Gastrocnemius medialis (tissue), 4 donors: ENCODE measurements around the gene CNPPD1. TPM values are rescaled to one million over a fixed set of nuclear protein-coding genes. Genes with fewer than 3 reads are reported as not detected.

Experiments used
- ATAC-seq, 2 donors: fragments of 150-250 bp; one replicate each; pipeline ENCODE4 v1.9.1; 2016
- DNase-seq, 2 donors: peaks; one replicate each; pipeline ENCODE4 v3.0.0-alpha.2; 2019
- H3K27ac ChIP-seq, 4 donors: fragments of 200-600 bp; sonication (generic); 1 replicate in 1 of 4; 2 replicates in 3 of 4; pipeline ENCODE4 v1.5.1; 2016 to 2018; ENCODE audit warnings: mild to moderate bottlenecking in 2 of 4, moderate library complexity in 1 of 4
- H3K27me3 ChIP-seq, 3 donors: fragments of 200-600 bp; sonication (generic) in 2 of 3; 1 replicate in 1 of 3; 2 replicates in 2 of 3; pipeline versions ENCODE4 v1.5.1 to v1.6.0; 2016 to 2019; ENCODE audit warnings: mild to moderate bottlenecking in 1 of 3, moderate library complexity in 1 of 3
- H3K36me3 ChIP-seq, 2 donors: fragments of 200-600 bp; sonication (generic) in 1 of 2; one replicate each; pipeline ENCODE4 v1.5.1; 2017 to 2018
- H3K4me1 ChIP-seq, 2 donors: fragments of 200-600 bp; sonication (generic) in 1 of 2; one replicate each; pipeline ENCODE4 v1.5.1; 2016 to 2017; ENCODE audit warnings: mild to moderate bottlenecking in 2 of 2
- H3K4me3 ChIP-seq, 4 donors: fragments of 200-600 bp; sonication (generic) in 3 of 4; 1 replicate in 1 of 4; 2 replicates in 3 of 4; pipeline ENCODE4 v1.5.1; 2016 to 2019; ENCODE audit warnings: mild to moderate bottlenecking in 2 of 4
- H3K9me3 ChIP-seq, 3 donors: fragments of 200-600 bp; sonication (generic) in 2 of 3; 1 replicate in 1 of 3; 2 replicates in 2 of 3; pipeline ENCODE4 v1.5.1; 2016 to 2019
- POLR2A ChIP-seq, 2 donors: fragments of 450-650 bp; IDR thresholded peaks; one replicate each; pipeline ENCODE4 v1.6.1; 2017; ENCODE audit warnings: antibody characterized with exemption in 2 of 2, mild to moderate bottlenecking in 2 of 2, moderate library complexity in 2 of 2
- in situ Hi-C, 4 donors: fragments of 200-750 bp; cut with MboI; loops; one replicate each; pipeline versions ENCODE4 v1.15.0 to v1.8.0; 2017; ENCODE audit warnings: low sequenced_read_pairs in 4 of 4
- intact Hi-C: fragments of 100-400 bp; cut with DNase I; formaldehyde crosslinking; loops from one replicate; pipeline ENCODE4 v1.15.1; 2023; ENCODE audit warnings: low total_unique reads
- total RNA-seq, 4 donors: library from RNA; depleted of rRNA; stranded (reverse); fragments of >200 nt; gene quantifications; one replicate each; pipeline versions ENCODE4 v1.1.0 to v1.2.3, GENCODE V29; 2016
- TF ChIP-seq, protein P1 (sequence below), 5 experiments: fragments of 450-650 bp in 3 of 5; fragments of 200-600 bp in 2 of 5; sonication (generic) in 2 of 5; IDR thresholded peaks in 4 of 5; conservative IDR thresholded peaks in 1 of 5; 1 replicate in 4 of 5; 2 replicates in 1 of 5; pipeline ENCODE4 v1.5.1; 2016 to 2019; ENCODE audit warnings: antibody characterized with exemption in 5 of 5, mild to moderate bottlenecking in 3 of 5, moderate library complexity in 3 of 5

CNPPD1 gene
- total RNA-seq, 4 donors from 2014 or later: 53.5 to 114 (median 55.9) TPM

DNA sequence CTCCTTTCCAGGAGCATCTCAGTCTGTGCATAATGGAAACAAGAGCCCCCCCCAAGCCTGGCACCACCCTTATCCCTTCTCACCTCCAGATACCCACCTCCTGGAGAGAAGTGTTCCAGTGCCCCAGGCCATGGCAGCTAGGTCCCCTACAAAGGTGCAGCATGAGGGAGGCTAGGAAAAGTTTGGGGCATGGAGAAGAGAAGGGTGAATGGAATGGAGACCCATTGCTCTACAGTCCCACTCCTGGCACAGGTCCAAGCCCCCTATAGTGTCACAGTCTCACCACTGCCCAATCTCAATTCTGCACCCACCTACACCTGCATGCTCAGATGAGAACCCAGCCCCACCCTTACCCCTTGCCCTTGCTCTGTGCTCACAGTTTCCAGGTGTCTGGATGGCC is 7.8 kb downstream of the CNPPD1 start:
- intact Hi-C loops: loop anchor here (10.0 kb wide), 1 partner anchor 326 kb away; the partner anchor contains the start of gene GMPPA
- Histone ChIP-seq H3K9me3 (no peaks in the 10 kb centered on the region), H3K27ac (no peak overlapping the region), H3K4me1 (peaks cover 6 to 10% of the 10 kb centered on the region in 2 donors), H3K27me3 (no peaks in the 10 kb centered on the region), H3K36me3 (peaks cover 0 to 21% of the 10 kb centered on the region in 2 donors), H3K4me3 (no peak overlapping the region)
- TF ChIP-seq POLR2A (IDR thresholded peaks at IDR 0.05): no peak
- TF ChIP-seq, protein P1, sequence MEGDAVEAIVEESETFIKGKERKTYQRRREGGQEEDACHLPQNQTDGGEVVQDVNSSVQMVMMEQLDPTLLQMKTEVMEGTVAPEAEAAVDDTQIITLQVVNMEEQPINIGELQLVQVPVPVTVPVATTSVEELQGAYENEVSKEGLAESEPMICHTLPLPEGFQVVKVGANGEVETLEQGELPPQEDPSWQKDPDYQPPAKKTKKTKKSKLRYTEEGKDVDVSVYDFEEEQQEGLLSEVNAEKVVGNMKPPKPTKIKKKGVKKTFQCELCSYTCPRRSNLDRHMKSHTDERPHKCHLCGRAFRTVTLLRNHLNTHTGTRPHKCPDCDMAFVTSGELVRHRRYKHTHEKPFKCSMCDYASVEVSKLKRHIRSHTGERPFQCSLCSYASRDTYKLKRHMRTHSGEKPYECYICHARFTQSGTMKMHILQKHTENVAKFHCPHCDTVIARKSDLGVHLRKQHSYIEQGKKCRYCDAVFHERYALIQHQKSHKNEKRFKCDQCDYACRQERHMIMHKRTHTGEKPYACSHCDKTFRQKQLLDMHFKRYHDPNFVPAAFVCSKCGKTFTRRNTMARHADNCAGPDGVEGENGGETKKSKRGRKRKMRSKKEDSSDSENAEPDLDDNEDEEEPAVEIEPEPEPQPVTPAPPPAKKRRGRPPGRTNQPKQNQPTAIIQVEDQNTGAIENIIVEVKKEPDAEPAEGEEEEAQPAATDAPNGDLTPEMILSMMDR (IDR thresholded peaks at IDR 0.05 in 4 of 5, conservative IDR thresholded peaks at IDR 0.05 in 1 of 5): no peak
- no peak for ATAC-seq
- in situ Hi-C loops: loop anchor here in 2 of 4 donors (10.0 to 25.0 kb wide), 2 partner anchors 118 to 126 kb away; partner anchors contain the start of gene DNAJB2 (in 1 of the 2)
- DNase-seq: no peak

- Histone ChIP-seq H3K27me3 (no peaks in the 10 kb centered on the region), H3K4me3 (no peak overlapping the region), H3K4me1 (peaks cover 6 to 10% of the 10 kb centered on the region in 2 donors), H3K36me3 (peaks cover 0 to 17% of the 10 kb centered on the region in 2 donors), H3K27ac (no peak overlapping the region), H3K9me3 (no peaks in the 10 kb centered on the region)
- in situ Hi-C loops: loop anchor here in 2 of 4 donors (10.0 to 25.0 kb wide), 2 partner anchors 119 to 126 kb away; partner anchors contain the start of gene DNAJB2 (in 1 of the 2)
- TF ChIP-seq, protein P1 (IDR thresholded peaks at IDR 0.05 in 4 of 5, conservative IDR thresholded peaks at IDR 0.05 in 1 of 5): no peak
- TF ChIP-seq POLR2A (IDR thresholded peaks at IDR 0.05): no peak
- DNase-seq: no peak
- intact Hi-C loops: loop anchor here (10.0 kb wide), 1 partner anchor 326 kb away; the partner anchor contains the start of gene GMPPA
- no peak for ATAC-seq
These were observed 8.2 kb downstream of the CNPPD1 start for GRCh38 chr2:219168526-219168925.

DNA sequence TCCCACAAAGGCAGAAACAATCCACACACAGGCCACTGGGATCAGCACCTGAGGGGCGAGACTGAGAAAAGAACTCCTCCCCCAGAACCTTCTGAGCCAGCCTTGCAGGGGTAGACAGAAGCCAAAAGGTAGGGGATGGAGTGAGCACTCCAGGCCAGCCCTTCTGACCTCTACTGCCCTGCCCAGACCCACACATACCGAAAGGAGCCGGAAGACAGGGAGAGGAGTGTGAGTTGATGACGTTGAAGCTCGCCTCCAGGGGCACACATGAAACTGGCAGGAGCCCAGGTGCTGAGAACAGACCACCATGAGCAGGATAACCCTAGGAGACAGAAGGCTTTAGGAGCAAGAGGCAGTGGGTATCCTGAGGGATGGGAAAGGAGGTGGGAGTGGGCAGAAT is 8.7 kb downstream of the CNPPD1 start:
- H3K4me3 ChIP-seq: no peak overlapping the region
- in situ Hi-C loops: loop anchor here in 2 of 4 donors (10.0 to 25.0 kb wide), 2 partner anchors 119 to 127 kb away; partner anchors contain the start of gene DNAJB2 (in 1 of the 2)
- intact Hi-C loops: loop anchor here (10.0 kb wide), 1 partner anchor 327 kb away; the partner anchor contains the start of gene GMPPA
- peaks cover 6 to 10% of the 10 kb centered on the region in 2 donors for H3K4me1 ChIP-seq
- ATAC-seq (no peak), DNase-seq (no peak)
- H3K27ac ChIP-seq: no peak overlapping the region
- no peaks in the 10 kb centered on the region for H3K9me3 ChIP-seq
- peaks cover 0 to 12% of the 10 kb centered on the region in 2 donors for H3K36me3 ChIP-seq
- no peaks in the 10 kb centered on the region for H3K27me3 ChIP-seq
- TF ChIP-seq, protein P1 (IDR thresholded peaks at IDR 0.05 in 4 of 5, conservative IDR thresholded peaks at IDR 0.05 in 1 of 5): no peak
- no peak for TF ChIP-seq POLR2A (IDR thresholded peaks at IDR 0.05)

GRCh38 chr2:219165058-219165911 is 11.4 kb downstream of the CNPPD1 start:
- H3K27ac ChIP-seq: no peak overlapping the region
- no peak for TF ChIP-seq POLR2A (IDR thresholded peaks at IDR 0.05)
- TF ChIP-seq, protein P1 (IDR thresholded peaks at IDR 0.05 in 4 of 5, conservative IDR thresholded peaks at IDR 0.05 in 1 of 5): no peak
- DNase-seq (no peak), ATAC-seq (no peak)
- H3K4me1 ChIP-seq: peaks cover 5% of the 10 kb centered on the region in 2 donors
- in situ Hi-C loops: loop anchor here in 2 of 4 donors (10.0 to 25.0 kb wide), 2 partner anchors 122 to 130 kb away; partner anchors contain the start of gene DNAJB2 (in 1 of the 2)
- H3K4me3 ChIP-seq: no peak overlapping the region
- H3K27me3 ChIP-seq: no peaks in the 10 kb centered on the region
- intact Hi-C loops: loop anchor here (10.0 kb wide), 1 partner anchor 330 kb away; the partner anchor contains the start of gene GMPPA
- H3K36me3 ChIP-seq: no peaks in the 10 kb centered on the region
- no peaks in the 10 kb centered on the region for H3K9me3 ChIP-seq
